Measurements from ENCODE around the gene AXIN2.
A peak's percentile ranks its signal among the peaks of the same experiment; 100 is the strongest.

Gene AXIN2

GRCh38 chr17:65557349-65558310 is 3.8 kb downstream of the AXIN2 start:
- intact Hi-C loops (cut with DNase I): loop anchor here (5.0 kb wide), 3 partner anchors 100 to 610 kb away; no protein-coding TSS in a partner anchor
- peak in 2 of 10 donors; percentile 61 to 79 for DNase-seq

DNA sequence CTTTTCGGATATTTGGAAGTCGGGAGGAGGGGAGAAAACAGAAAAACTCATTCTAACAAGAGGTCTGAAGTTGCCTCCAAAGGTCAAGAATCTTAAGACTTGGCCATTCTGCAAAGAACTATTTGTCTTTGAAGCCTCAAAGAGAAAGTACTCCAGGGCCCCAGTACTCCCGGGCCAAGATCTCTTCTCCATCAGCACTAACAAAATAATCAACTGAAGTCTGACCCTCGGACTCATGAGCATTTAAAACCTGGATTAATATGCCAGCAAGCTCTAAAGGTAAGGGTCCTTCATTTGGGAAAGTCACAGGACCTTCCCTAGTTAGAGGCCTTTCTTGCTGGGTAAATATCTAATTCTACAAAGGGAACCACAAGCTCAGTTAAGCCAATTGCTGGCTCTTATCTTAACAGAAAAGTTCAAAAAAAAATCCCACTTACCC is 4.5 kb downstream of the AXIN2 start:
- DNase-seq: no peak
- intact Hi-C loops (cut with DNase I): loop anchor here (5.0 kb wide), 3 partner anchors 100 to 610 kb away; no protein-coding TSS in a partner anchor

DNA sequence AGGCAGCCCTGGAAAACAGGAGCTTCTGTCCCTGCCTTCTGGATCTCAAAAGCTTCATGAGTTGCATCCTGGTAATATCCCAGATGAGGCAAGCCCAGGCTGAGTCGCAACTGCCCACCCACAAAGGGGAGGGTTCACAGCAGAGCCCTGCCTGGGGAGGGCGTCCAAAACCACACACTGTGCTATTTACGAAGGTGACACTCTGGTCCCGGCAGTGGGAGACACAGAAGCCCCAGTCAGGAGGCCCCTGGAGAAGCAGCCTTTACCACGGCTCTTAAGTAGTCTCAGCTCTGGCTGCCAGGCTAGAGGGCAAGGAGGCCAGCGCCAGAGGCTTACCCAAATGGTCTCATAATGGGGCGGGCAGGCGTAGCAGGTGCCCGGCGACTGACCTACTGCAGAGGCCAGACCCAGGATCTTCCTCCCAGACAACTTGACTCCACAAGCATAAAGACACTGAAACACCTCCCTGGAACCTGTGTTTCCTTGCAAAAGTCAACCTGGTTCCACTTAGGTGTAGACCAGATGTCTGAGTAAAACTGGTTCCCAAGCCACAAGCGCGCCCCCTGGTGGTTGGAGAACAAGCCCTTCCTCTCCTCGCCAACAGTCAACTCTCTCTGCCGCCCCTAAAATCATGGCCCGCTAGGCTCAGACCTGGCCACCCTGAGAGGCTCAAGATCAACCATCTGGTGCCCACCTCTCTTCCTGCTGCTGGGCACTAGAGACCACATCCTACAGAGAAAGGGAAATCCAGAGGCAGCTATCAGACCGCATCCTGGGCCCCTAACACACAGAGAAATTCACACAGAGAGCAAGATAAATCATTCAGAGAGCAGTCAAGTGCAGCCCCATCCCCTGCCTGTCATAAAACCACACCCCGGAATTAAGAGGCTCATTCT is 5.2 kb downstream of the AXIN2 start:
- intact Hi-C loops (cut with DNase I): loop anchor here (5.0 kb wide), 3 partner anchors 99 to 611 kb away; no protein-coding TSS in a partner anchor

DNA sequence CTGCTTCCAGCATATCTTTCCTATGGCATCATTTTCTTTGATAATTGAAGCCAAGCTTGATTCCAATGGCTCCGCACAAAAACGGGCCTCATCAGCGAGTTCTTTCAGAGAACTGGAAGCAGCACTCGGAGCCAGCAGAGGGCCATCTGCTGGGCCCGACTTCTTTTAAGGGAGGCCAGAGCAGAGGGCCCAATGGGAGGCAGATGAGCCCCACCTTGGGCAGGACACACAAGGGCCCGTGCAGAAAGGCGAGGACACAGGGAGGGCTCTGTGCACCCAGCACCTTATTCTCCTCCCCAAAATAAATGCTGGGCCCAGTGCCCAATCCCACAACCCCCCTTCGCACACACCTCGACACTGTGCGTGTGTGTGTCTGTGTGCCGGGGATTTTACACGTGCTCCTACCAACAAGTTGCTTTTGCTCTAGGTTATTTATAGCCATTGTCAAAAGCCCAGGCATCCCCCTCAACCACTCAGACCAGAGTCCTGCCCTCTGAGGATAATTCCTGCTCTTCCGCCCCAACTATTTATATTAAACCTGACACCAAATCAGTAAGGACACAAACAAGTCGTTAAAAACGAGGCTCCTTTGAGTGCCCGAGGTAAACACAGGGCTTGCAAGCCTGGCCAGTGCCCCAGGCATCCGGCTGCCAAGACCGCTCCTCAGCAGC is 6.8 kb downstream of the AXIN2 start:
- DNase-seq: peak in 4 of 10 donors; percentile 40 to 86 (median 76)
- intact Hi-C loops (cut with DNase I): loop anchor here (5.0 kb wide), 3 partner anchors 97 to 613 kb away; no protein-coding TSS in a partner anchor

More for the DNA sequence above, 5.2 kb downstream of the AXIN2 start:
- peak; percentile 69 to 96 (median 86) for DNase-seq

DNA sequence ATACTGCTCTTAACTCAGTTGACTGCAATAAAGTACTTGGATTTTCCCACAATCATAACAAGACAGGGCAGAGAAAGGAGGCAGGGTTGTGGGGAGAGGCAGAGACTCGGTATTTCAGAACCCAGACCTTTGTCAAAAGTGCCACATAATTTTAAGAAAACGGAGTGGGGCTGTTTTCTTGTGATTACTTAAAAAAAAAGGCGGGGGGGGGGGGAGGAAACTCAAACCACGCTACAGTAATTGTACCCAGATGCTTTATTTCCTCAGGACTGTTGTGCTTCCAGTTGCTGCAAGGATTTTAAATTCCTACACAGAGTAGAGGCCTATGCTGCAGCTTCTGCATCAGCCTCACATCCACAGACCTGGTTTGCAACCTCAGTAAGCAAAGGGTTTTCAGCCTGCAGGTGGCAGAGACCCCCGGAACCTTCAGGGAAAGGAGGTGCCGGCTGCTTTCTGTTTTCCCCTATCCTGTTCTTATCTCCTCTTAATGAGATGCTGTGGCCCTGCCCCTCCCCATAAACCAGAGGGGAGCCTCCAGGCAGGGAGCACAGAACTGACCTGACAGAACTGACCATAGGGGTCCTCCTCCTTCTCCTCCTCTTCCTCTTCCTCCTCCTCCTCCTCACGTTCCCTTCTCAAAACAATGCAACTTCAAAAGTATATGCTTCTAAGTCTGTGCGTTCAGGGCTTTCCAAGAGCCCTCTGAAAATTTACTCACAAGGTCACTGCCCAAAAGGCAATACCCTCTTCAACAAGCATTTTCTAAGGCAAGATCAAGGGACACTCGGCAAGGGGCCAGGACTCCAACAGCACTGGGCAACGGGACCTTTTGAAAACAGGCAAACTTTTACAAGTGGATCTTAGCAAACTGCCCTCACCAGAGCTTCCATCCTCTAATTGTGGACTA is 7.5 kb downstream of the AXIN2 start:
- peak in 2 of 10 donors; percentile 67 to 75 for DNase-seq
- intact Hi-C loops (cut with DNase I): no loop called here

GRCh38 chr17:65553009-65553645 is 8.3 kb downstream of the AXIN2 start:
- intact Hi-C loops (cut with DNase I): no loop called here
- peak in 1 of 10 donors; percentile 12 for DNase-seq

GRCh38 chr17:65552214-65552613 is 9.2 kb downstream of the AXIN2 start:
- intact Hi-C loops (cut with DNase I): no loop called here
- peak in 1 of 10 donors; percentile 29 for DNase-seq

DNA sequence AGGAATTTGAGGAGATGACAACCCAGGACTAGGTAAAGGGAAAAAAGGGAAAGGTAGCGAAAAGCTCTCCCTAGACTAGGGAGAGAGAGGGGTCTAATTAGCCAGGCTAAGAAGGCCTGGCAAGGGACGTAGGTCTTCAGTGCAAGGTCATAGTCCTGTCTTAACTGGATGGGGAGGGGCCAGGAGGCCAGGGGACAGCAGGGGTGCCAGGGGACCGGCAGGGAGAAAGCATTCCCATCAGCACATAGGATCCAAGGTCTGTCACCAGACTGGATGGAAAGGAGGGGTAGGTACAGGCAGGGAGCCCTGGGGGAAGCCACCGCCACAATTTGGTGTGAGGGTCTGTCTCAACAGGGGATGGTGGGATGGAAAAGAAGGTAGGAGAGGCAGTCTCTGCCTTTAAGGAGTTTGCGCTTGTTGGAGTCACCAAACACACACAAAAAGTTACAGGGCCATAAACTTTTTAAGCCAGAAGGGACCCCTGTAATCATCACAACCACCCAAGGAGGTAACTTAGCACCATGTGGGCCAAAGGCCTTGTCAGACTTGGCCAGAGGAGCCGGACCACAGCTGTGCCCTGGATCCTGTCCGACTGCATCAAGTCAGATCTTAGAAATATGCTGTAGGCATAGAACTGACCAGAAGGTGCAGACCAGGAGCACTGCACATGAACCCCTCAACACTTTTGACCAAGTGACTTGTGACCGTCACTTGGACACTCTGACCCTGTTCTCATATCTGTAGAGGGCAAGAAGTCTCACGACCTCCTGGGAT is 10.0 kb downstream of the AXIN2 start:
- intact Hi-C loops (cut with DNase I): no loop called here
- peak in 2 of 10 donors; percentile 42 to 60 for DNase-seq

GRCh38 chr17:65550758-65551157 is 10.7 kb downstream of the AXIN2 start:
- intact Hi-C loops (cut with DNase I): no loop called here
- peak in 2 of 10 donors; percentile 15 to 31 for DNase-seq

DNA sequence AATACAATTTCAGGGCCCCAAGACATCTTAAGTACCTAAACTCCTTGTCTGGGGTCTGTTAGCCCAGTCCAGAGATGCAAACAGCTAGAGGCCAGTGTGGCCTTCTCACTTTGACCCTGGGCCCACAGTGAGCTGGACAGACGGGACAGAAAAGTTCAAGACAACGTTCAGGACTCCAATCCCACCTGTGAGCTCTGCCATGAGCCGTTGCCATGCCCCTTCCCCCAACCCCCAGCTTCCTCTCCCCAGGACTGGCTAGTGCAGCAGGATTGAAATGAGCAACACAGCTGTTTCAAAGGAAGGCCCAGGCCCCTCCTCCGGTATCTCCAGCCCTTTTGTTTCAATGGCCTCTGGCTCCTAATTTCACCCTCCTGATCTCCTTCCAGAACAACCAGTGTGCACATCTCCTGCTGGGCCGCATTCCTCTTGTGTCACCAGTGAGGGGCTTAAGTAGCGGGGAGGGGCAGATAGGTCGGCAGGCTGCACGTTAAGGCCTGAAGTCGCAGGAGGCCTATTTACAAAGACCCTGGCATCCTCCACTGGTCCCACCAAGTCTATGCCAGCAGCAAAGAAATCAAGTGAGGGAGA is 11.3 kb downstream of the AXIN2 start:
- peak in 2 of 10 donors; percentile 39 to 71 for DNase-seq
- intact Hi-C loops (cut with DNase I): no loop called here

DNA sequence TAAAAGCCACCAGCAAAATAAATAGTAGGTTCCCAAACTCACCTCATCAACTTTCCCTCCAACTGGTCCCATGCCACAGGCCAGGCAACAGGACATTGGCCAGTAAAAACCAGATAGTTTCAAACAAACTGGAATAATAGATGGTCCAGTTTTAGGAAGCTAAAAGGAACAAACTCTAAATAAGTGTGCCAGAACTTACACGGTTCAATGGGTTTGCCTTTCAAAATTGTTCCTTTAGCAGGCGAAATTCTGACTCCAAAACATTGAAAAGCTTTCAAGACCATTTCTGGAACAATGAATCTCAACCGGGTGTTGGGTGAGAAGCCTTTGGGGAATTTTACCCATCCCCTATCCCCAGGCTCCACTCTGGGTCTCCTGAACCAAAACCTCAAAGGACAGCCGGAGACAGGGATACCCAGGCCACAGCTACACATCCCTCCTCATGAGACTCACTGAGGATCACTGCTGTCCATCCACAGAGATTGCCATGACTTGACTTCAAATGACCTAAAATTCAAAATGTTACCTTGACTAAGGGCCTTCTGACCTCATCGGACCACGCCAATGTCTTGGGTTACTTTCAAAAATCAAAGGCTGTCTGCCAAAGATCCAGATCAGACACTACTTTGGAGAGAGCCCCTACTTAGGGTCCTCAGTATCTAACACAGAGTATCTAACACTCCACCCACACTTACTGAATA is 13.0 kb downstream of the AXIN2 start:
- peak in 1 of 10 donors; percentile 18 for DNase-seq
- intact Hi-C loops (cut with DNase I): no loop called here

- intact Hi-C loops (cut with DNase I): no loop called here
Observed at GRCh38 chr17:65547253-65547670, 14.2 kb downstream of the AXIN2 start.

DNA sequence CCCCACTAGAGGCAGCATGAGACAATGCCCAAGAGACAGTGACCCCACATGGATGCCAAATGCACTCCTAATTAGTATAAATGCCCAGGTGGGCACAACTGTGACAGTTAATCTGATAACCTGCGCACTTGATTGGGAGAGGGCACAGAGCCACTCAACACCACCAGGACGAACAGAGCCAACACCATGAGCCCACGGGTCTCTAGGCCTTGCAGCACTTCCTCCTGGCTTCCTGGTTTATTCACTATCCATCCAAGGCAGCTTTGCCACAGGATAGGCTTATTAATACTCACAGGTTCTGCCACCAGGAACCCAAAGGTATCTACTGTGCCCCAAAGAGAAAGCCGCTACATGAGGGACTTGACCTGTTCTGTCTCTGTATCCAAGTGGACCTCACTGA is 14.9 kb downstream of the AXIN2 start:
- intact Hi-C loops (cut with DNase I): no loop called here
- DNase-seq: peak in 1 of 10 donors; percentile 11

More at GRCh38 chr17:65547253-65547670, 14.2 kb downstream of the AXIN2 start:
- DNase-seq: peak in 1 of 10 donors; percentile 46

- DNase-seq: peak in 2 of 10 donors; percentile 66 to 82
- intact Hi-C loops (cut with DNase I): no loop called here
Observed at GRCh38 chr17:65545705-65546523, 15.5 kb downstream of the AXIN2 start.

DNA sequence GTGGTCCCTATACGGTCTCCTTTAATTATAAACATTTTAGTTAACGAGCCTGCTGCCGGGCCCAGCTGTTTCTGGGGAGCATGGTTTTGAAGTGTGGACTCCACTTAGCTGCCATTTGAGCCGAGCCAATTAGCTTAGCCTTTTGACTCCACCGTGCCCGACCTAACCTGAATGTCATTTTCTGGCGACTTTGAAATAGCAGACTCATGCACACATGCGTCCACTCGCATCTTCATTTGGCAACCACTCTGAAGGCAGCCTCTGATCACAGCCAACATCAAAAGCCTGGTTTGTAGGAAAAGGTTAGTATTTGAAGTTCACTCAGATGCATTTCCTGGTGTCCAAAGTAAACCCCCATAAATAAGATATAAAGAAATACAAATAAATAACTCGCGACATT is 16.8 kb downstream of the AXIN2 start:
- intact Hi-C loops (cut with DNase I): no loop called here
- DNase-seq: peak in 2 of 10 donors; percentile 35 to 41

- no peak for DNase-seq
Observed at GRCh38 chr17:65542610-65543009, 18.8 kb downstream of the AXIN2 start.

More at GRCh38 chr17:65542610-65543009, 18.8 kb downstream of the AXIN2 start:
- intact Hi-C loops (cut with DNase I): no loop called here
